OCI-LY3 (cell line): ENCODE results near the gene GID8.

Experiments used
- EZH2phosphoT487 ChIP-seq: fragments of 200-600 bp; shearing (Covaris generic); IDR thresholded peaks from 2 replicates; pipeline ENCODE4 v1.6.1; 2018; ENCODE audit warnings: antibody characterized with exemption, mixed run types, low read depth
- TF ChIP-seq, protein P1 (sequence below): fragments of 200-600, 300-600 bp; sonication (generic); IDR thresholded peaks from 2 replicates; pipeline ENCODE4 v1.5.1; 2014; ENCODE audit warnings: antibody characterized with exemption, low read length, low read depth

DNA sequence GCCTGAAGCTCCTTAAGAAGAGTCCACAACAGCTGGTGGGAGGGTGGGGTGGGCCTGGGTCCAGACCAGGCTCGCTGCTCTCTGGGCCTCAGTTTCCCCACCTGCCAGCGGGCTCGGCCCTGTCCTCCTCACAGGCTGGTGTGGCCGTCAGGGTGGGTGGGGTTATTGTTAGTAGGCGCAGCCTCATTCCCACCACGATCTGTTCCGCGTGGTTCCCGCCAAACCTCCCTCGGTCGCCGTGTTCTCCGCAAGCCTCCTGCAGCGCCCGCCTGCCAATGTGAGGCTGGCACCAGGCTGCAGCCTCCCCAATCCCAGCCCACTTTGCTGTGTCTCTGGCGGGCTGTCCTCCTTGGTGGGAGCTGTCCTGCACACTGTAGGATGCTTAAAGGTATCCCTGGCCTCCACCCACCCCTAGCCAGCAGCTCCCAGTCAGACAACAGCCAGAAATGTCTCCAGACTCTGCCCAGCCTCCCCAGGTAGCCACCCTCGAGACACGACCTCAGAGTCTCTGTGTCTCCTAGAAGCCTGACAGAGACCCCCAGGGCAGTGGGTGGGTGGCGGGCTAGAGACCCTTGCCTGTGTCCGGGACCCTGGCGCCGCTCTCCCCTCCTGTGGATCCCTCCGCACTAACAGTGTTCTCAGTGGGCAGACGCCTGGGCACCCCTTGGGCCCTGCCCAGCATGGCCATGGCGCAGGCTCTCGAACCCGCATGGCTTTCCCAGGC is 29.8 kb downstream of the GID8 start:
- TF ChIP-seq, protein P1, sequence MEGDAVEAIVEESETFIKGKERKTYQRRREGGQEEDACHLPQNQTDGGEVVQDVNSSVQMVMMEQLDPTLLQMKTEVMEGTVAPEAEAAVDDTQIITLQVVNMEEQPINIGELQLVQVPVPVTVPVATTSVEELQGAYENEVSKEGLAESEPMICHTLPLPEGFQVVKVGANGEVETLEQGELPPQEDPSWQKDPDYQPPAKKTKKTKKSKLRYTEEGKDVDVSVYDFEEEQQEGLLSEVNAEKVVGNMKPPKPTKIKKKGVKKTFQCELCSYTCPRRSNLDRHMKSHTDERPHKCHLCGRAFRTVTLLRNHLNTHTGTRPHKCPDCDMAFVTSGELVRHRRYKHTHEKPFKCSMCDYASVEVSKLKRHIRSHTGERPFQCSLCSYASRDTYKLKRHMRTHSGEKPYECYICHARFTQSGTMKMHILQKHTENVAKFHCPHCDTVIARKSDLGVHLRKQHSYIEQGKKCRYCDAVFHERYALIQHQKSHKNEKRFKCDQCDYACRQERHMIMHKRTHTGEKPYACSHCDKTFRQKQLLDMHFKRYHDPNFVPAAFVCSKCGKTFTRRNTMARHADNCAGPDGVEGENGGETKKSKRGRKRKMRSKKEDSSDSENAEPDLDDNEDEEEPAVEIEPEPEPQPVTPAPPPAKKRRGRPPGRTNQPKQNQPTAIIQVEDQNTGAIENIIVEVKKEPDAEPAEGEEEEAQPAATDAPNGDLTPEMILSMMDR, result no peak
- TF ChIP-seq EZH2phosphoT487, result no peak
